SK-N-SH treated with all-trans-retinoic acid at 6 μM for 48 hours (cell line): Measurements from ENCODE around the gene SNX5.

Source experiments
- ATAC-seq: fragments of 200-7000 bp; cut with Tn5 transposase; 3 replicates; pipeline ENCODE4 v1.9.1; 2020; ENCODE audit warnings: mild to moderate bottlenecking, moderate library complexity
- ARNTL ChIP-seq: fragments of 450-650 bp; formaldehyde crosslinking; IDR thresholded peaks from 2 replicates; pipeline ENCODE4 v1.5.0; 2020; ENCODE audit warnings: low read depth, mild to moderate bottlenecking, moderate library complexity, borderline replicate concordance
- BACH2 ChIP-seq: fragments of 250-450 bp; sonication (Bioruptor Pico); IDR thresholded peaks from 2 replicates; pipeline ENCODE4 v1.9.0; 2021; ENCODE audit warnings: mild to moderate bottlenecking, borderline replicate concordance
- CSRNP3 ChIP-seq: fragments of 250-450 bp; sonication (Bioruptor Pico); IDR thresholded peaks from 2 replicates; pipeline ENCODE4 v1.5.1; 2021; ENCODE audit warnings: mild to moderate bottlenecking, moderate library complexity
- ESRRG ChIP-seq: fragments of 250-450 bp; sonication (Bioruptor Pico); IDR thresholded peaks from 2 replicates; pipeline ENCODE4 v1.6.1; 2021; ENCODE audit warnings: mild to moderate bottlenecking
- GLIS3 ChIP-seq: fragments of 250-450 bp; sonication (Bioruptor Pico); IDR thresholded peaks from 2 replicates; pipeline ENCODE4 v1.5.0; 2020; ENCODE audit warnings: mild to moderate bottlenecking, moderate library complexity
- ISL1 ChIP-seq: fragments of 250-450 bp; sonication (Bioruptor Pico); IDR thresholded peaks from 2 replicates; pipeline ENCODE4 v2.1.2; 2022; ENCODE audit warnings: mild to moderate bottlenecking, moderate library complexity
- OSR1 ChIP-seq: fragments of 250-450 bp; sonication (Bioruptor Pico); IDR thresholded peaks from 2 replicates; pipeline ENCODE4 v1.8.0; 2022; ENCODE audit warnings: moderate library complexity, mild to moderate bottlenecking, inconsistent platforms
- PATZ1 ChIP-seq: fragments of 250-450 bp; sonication (Bioruptor Pico); IDR thresholded peaks from 2 replicates; pipeline ENCODE4 v1.8.0; 2020; ENCODE audit warnings: mild to moderate bottlenecking, moderate library complexity, borderline replicate concordance
- POU6F1 ChIP-seq: fragments of 250-450 bp; sonication (Bioruptor Pico); IDR thresholded peaks from 2 replicates; pipeline ENCODE4 v1.8.0; 2021; ENCODE audit warnings: low read depth, mild to moderate bottlenecking, moderate library complexity, borderline replicate concordance
- PPARA ChIP-seq: fragments of 250-450 bp; sonication (Bioruptor Pico); IDR thresholded peaks from 2 replicates; pipeline ENCODE4 v1.5.0; 2020; ENCODE audit warnings: mild to moderate bottlenecking, borderline replicate concordance
- RARB ChIP-seq: fragments of 250-450 bp; sonication (Bioruptor Pico); IDR thresholded peaks from 2 replicates; pipeline ENCODE4 v1.8.0; 2021; ENCODE audit warnings: mild to moderate bottlenecking, moderate library complexity
- SNAI2 ChIP-seq: fragments of 250-450 bp; sonication (Bioruptor Pico); IDR thresholded peaks from 2 replicates; pipeline ENCODE4 v1.5.0; 2020; ENCODE audit warnings: mild to moderate bottlenecking, moderate library complexity
- TCF4 ChIP-seq: fragments of 250-450 bp; sonication (Bioruptor Pico); IDR thresholded peaks from 2 replicates; pipeline ENCODE4 v1.8.0; 2021; ENCODE audit warnings: mild to moderate bottlenecking, moderate library complexity, borderline replicate concordance
- TSHZ2 ChIP-seq: fragments of 250-450 bp; sonication (Bioruptor Pico); IDR thresholded peaks from 2 replicates; pipeline ENCODE4 v1.5.0; 2020; ENCODE audit warnings: mild to moderate bottlenecking, moderate library complexity
- ZC3H10 ChIP-seq: fragments of 250-450 bp; sonication (Bioruptor Pico); IDR thresholded peaks from 2 replicates; pipeline ENCODE4 v1.5.1; 2021; ENCODE audit warnings: mild to moderate bottlenecking, moderate library complexity
- ZFP3 ChIP-seq: fragments of 250-450 bp; sonication (Bioruptor Pico); IDR thresholded peaks from 2 replicates; pipeline ENCODE4 v1.5.0; 2020; ENCODE audit warnings: mild to moderate bottlenecking, moderate library complexity
- ZFP30 ChIP-seq: fragments of 450-650 bp; formaldehyde crosslinking; IDR thresholded peaks from 2 replicates; pipeline ENCODE4 v1.5.0; 2022; ENCODE audit warnings: mild to moderate bottlenecking, moderate library complexity
- ZNF565 ChIP-seq: fragments of 450-650 bp; formaldehyde crosslinking; conservative IDR thresholded peaks from 2 replicates; pipeline ENCODE4 v1.5.0; 2020; ENCODE audit warnings: low read depth, mild to moderate bottlenecking, moderate library complexity
- ZNF70 ChIP-seq: fragments of 450-650 bp; formaldehyde crosslinking; IDR thresholded peaks from 2 replicates; pipeline ENCODE4 v1.5.0; 2020; ENCODE audit warnings: mild to moderate bottlenecking, moderate library complexity
- ZNF8 ChIP-seq: fragments of 450-650 bp; formaldehyde crosslinking; IDR thresholded peaks from 2 replicates; pipeline ENCODE4 v1.5.0; 2020; ENCODE audit warnings: mild to moderate bottlenecking, moderate library complexity
- TF ChIP-seq, protein P1 (sequence below): fragments of 250-450 bp; sonication (Bioruptor Pico); IDR thresholded peaks from 2 replicates; pipeline ENCODE4 v1.5.1; 2020; ENCODE audit warnings: low read depth, mild to moderate bottlenecking, moderate library complexity

SNX5 gene

DNA sequence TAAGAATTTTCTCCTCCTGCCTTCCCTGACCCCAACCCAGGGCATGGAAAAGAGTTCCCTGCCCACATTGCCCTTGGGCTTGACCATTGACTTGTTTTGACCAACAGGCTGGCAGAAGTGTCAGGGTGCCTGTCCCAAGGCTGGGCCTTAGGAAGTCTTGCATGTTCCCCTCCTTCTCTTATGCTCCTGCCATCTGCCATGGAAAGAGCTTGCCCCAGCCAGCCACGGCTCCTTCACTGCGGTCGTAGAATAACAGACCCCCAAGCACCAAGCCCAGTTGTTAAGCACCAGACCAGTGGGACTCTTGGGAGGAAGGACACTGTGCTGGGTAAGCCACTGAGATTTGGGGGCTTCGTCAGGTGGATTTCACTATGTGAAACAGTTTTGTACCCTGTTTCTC lies 53.6 kb downstream of the SNX5 start:
- TF ChIP-seq, protein P1, sequence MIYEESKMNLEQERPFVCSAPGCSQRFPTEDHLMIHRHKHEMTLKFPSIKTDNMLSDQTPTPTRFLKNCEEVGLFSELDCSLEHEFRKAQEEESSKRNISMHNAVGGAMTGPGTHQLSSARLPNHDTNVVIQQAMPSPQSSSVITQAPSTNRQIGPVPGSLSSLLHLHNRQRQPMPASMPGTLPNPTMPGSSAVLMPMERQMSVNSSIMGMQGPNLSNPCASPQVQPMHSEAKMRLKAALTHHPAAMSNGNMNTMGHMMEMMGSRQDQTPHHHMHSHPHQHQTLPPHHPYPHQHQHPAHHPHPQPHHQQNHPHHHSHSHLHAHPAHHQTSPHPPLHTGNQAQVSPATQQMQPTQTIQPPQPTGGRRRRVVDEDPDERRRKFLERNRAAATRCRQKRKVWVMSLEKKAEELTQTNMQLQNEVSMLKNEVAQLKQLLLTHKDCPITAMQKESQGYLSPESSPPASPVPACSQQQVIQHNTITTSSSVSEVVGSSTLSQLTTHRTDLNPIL (CRISPR knock-in tag), result no peak
- TF ChIP-seq ZNF70 (no peak), ZNF8 (CRISPR knock-in tag) (no peak), PPARA (CRISPR knock-in tag) (no peak), ZC3H10 (no peak)
- no peak for ATAC-seq

GRCh38 chr20:17912916-17913315 lies 55.7 kb downstream of the SNX5 start:
- no peak for TF ChIP-seq ISL1 (CRISPR knock-in tag)
- TF ChIP-seq POU6F1 (CRISPR knock-in tag), result no peak
- no peak for TF ChIP-seq PPARA (CRISPR knock-in tag)
- TF ChIP-seq ZNF565 (CRISPR knock-in tag), result no peak
- TF ChIP-seq CSRNP3 (CRISPR knock-in tag), result no peak
- no peak for TF ChIP-seq ESRRG
- TF ChIP-seq ZFP3, result no peak
- TF ChIP-seq TCF4 (CRISPR knock-in tag), result no peak
- no peak for TF ChIP-seq PATZ1 (CRISPR knock-in tag)
- no peak for TF ChIP-seq ZFP30 (CRISPR knock-in tag)
- no peak for TF ChIP-seq RARB
- no peak for TF ChIP-seq BACH2
- TF ChIP-seq ZNF8 (CRISPR knock-in tag), result no peak
- TF ChIP-seq GLIS3 (CRISPR knock-in tag), result no peak
- no peak for TF ChIP-seq ARNTL (CRISPR knock-in tag)
- TF ChIP-seq TSHZ2, result no peak
- TF ChIP-seq OSR1 (CRISPR knock-in tag), result no peak
- ATAC-seq, result no peak

GRCh38 chr20:17911927-17912326 lies 56.7 kb downstream of the SNX5 start:
- ATAC-seq, result no peak
- TF ChIP-seq TCF4 (CRISPR knock-in tag) (no peak), ZNF70 (no peak), RARB (no peak), SNAI2 (CRISPR knock-in tag) (no peak), POU6F1 (CRISPR knock-in tag) (no peak)
